ENCODE measurements around the gene FOCAD. TPM values are rescaled to one million over a fixed set of nuclear protein-coding genes. Genes with fewer than 3 reads are reported as not detected.
A peak's percentile ranks its signal among the peaks of the same experiment; 100 is the strongest.

FOCAD gene
- total RNA-seq, 1 experiment from 2014 or later = 35.1 TPM

GRCh38 chr9:20865347-20865746 lies 181.3 kb downstream of the FOCAD start:
- Histone ChIP-seq H3K27me3 (ENCODE audit: low read length) (no peaks in the 10 kb centered on the region), H3K27ac (ENCODE audit: low read length) (no peak overlapping the region), H3K4me1 (ENCODE audit: insufficient read depth, low read length) (no peaks in the 10 kb centered on the region), H3K4me3 (ENCODE audit: low read length) (no peak overlapping the region), H3K36me3 (ENCODE audit: low read depth, low read length) (no peaks in the 10 kb centered on the region), H4K20me1 (ENCODE audit: low read length) (no peaks in the 10 kb centered on the region), H3F3A (ENCODE audit: low read length, unreplicated experiment) (no peaks in the 10 kb centered on the region), H2AFZ (ENCODE audit: low read length) (no peak overlapping the region), H3K79me2 (ENCODE audit: low read length) (no peaks in the 10 kb centered on the region), H3K4me2 (ENCODE audit: low read length) (no peak overlapping the region), H3K9ac (ENCODE audit: low read length) (no peak overlapping the region), H3K9me3 (ENCODE audit: low read length) (no peaks in the 10 kb centered on the region), H3K9me2 (replicated peaks; ENCODE audit: low read length) (no peaks in the 10 kb centered on the region)
- BruUV-seq (replicated peaks) = no TSS peak
- POLR2A ChIA-PET (ENCODE audit: unreplicated experiment) = no interaction called here
- DNase-seq = no peak
- CTCF ChIA-PET = no interaction called here
- no peak for TF ChIP-seq CTCF (conservative IDR thresholded peaks at IDR 0.05; ENCODE audit: low read depth, low read length)
- no peak for TF ChIP-seq EZH2phosphoT487 (IDR thresholded peaks at IDR 0.05; ENCODE audit: borderline replicate concordance, low read length)
- TF ChIP-seq EZH2 (IDR thresholded peaks at IDR 0.05; ENCODE audit: low read length, unreplicated experiment) = no peak
- ATAC-seq = no peak
- intact Hi-C loops (cut with micrococcal nuclease) = no loop called here

- Histone ChIP-seq H3K9ac (ENCODE audit: low read length) (no peak overlapping the region), H4K20me1 (ENCODE audit: low read length) (no peaks in the 10 kb centered on the region), H3K9me2 (replicated peaks; ENCODE audit: low read length) (no peaks in the 10 kb centered on the region), H3K9me3 (ENCODE audit: low read length) (no peaks in the 10 kb centered on the region), H3K79me2 (ENCODE audit: low read length) (no peaks in the 10 kb centered on the region), H3K4me2 (ENCODE audit: low read length) (no peak overlapping the region), H3K4me1 (ENCODE audit: insufficient read depth, low read length) (peaks cover 9% of the 10 kb centered on the region; the same call in 1 of the 2 replicates), H2AFZ (ENCODE audit: low read length) (no peak overlapping the region), H3K36me3 (ENCODE audit: low read depth, low read length) (no peaks in the 10 kb centered on the region), H3K27ac (ENCODE audit: low read length) (no peak overlapping the region), H3F3A (ENCODE audit: low read length, unreplicated experiment) (no peaks in the 10 kb centered on the region), H3K27me3 (ENCODE audit: low read length) (no peaks in the 10 kb centered on the region), H3K4me3 (ENCODE audit: low read length) (no peak overlapping the region)
- intact Hi-C loops (cut with micrococcal nuclease) = no loop called here
- no peak for TF ChIP-seq CTCF (conservative IDR thresholded peaks at IDR 0.05; ENCODE audit: low read depth, low read length)
- TF ChIP-seq EZH2phosphoT487 (IDR thresholded peaks at IDR 0.05; ENCODE audit: borderline replicate concordance, low read length) = no peak
- no peak for TF ChIP-seq EZH2 (IDR thresholded peaks at IDR 0.05; ENCODE audit: low read length, unreplicated experiment)
- no peak for DNase-seq
- CTCF ChIA-PET = no interaction called here
- no peak for ATAC-seq
- no TSS peak for BruUV-seq (replicated peaks)
- POLR2A ChIA-PET (ENCODE audit: unreplicated experiment) = no interaction called here
These were observed 186.1 kb downstream of the FOCAD start for GRCh38 chr9:20870115-20870514.

- TF ChIP-seq EZH2 (IDR thresholded peaks at IDR 0.05; ENCODE audit: low read length, unreplicated experiment) (no peak), EZH2phosphoT487 (IDR thresholded peaks at IDR 0.05; ENCODE audit: borderline replicate concordance, low read length) (no peak), CTCF (conservative IDR thresholded peaks at IDR 0.05; ENCODE audit: low read depth, low read length) (no peak)
- intact Hi-C loops (cut with micrococcal nuclease) = no loop called here
- H3K9ac ChIP-seq (ENCODE audit: low read length) = no peak overlapping the region
- H3K4me1 ChIP-seq (ENCODE audit: insufficient read depth, low read length) = peaks cover 9% of the 10 kb centered on the region; the same call in 1 of the 2 replicates
- BruUV-seq (replicated peaks) = no TSS peak
- peak; percentile 74 for ATAC-seq
- H3K4me3 ChIP-seq (ENCODE audit: low read length) = no peak overlapping the region
- H3F3A ChIP-seq (ENCODE audit: low read length, unreplicated experiment) = no peaks in the 10 kb centered on the region
- no peaks in the 10 kb centered on the region for H3K36me3 ChIP-seq (ENCODE audit: low read depth, low read length)
- no peaks in the 10 kb centered on the region for H3K79me2 ChIP-seq (ENCODE audit: low read length)
- no peaks in the 10 kb centered on the region for H3K9me3 ChIP-seq (ENCODE audit: low read length)
- ChIA-PET CTCF (no interaction called here), POLR2A (ENCODE audit: unreplicated experiment) (interaction anchor here (0.6 kb wide), 1 partner anchor 8 kb away, joined by 3 read pairs; no protein-coding TSS in a partner anchor)
- H3K27ac ChIP-seq (ENCODE audit: low read length) = 0 out of 2 replicates have a peak overlapping the region, but pooled peaks have one; percentile 7
- H2AFZ ChIP-seq (ENCODE audit: low read length) = no peak overlapping the region
- no peaks in the 10 kb centered on the region for H3K27me3 ChIP-seq (ENCODE audit: low read length)
- H3K9me2 ChIP-seq (replicated peaks; ENCODE audit: low read length) = no peaks in the 10 kb centered on the region
- peak; percentile 31 for DNase-seq
- no peaks in the 10 kb centered on the region for H4K20me1 ChIP-seq (ENCODE audit: low read length)
- no peak overlapping the region for H3K4me2 ChIP-seq (ENCODE audit: low read length)
These were observed 188.4 kb downstream of the FOCAD start for GRCh38 chr9:20872340-20872977.

Measured in PC-3 (cell line).